Adipose tissue (tissue), 3 donors: ENCODE measurements around the gene SH3RF1. TPM values are rescaled to one million over a fixed set of nuclear protein-coding genes. Genes with fewer than 3 reads are reported as not detected.
A peak's percentile ranks its signal among the peaks of the same experiment; 100 is the strongest.

Experiments used
- H3K27ac ChIP-seq: one replicate; pipeline ENCODE4 v1.5.1; 2013; ENCODE audit warnings: low read depth, low read length
- WGBS, 3 donors: extraction: QIAGEN DNeasy Blood & Tissue Kit; methylation state at CpG; one replicate each; pipeline ENCODE4 v1.1.7; 2013; 5-methylcytosine and 5-hydroxymethylcytosine counted together
- polyA plus RNA-seq, 3 donors: library from polyadenylated mRNA; stranded (reverse); fragments of 200-250 nt; gene quantifications; one replicate each; pipeline ENCODE4 v1.2.3, GENCODE V29; 2013
- donor health status: healthy with polysubstance abuse.
- donor health status: Bipolar disorder and iron deficiency.
- donor health status: healthy.

Gene SH3RF1
- polyA plus RNA-seq, 3 donors = 3.7 to 8.1 (median 7.5) TPM

GRCh38 chr4:169074117-169074516 lies 196.6 kb downstream of the SH3RF1 start:
- no peak overlapping the region for H3K27ac ChIP-seq
- 86 to 92% (median 91%) methylated on average over 7 of the region's 7 CpGs for WGBS, 3 donors

GRCh38 chr4:169071747-169072146 lies 199.0 kb downstream of the SH3RF1 start:
- 65 to 72% (median 69%) methylated on average over 7 of the region's 7 CpGs for WGBS, 3 donors

GRCh38 chr4:169070895-169071218 lies 199.9 kb downstream of the SH3RF1 start:
- no peak overlapping the region for H3K27ac ChIP-seq
- 43 to 86% (median 75%) methylated on average over 5 of the region's 5 CpGs for WGBS, 3 donors

More at GRCh38 chr4:169071747-169072146, 199.0 kb downstream of the SH3RF1 start:
- no peak overlapping the region for H3K27ac ChIP-seq

GRCh38 chr4:169070071-169070894 lies 200.5 kb downstream of the SH3RF1 start:
- WGBS, 3 donors = 41 to 64% (median 52%) methylated on average over 16 of the region's 16 CpGs
- no peak overlapping the region for H3K27ac ChIP-seq

GRCh38 chr4:169068423-169068822 lies 202.3 kb downstream of the SH3RF1 start:
- no peak overlapping the region for H3K27ac ChIP-seq
- 62 to 89% (median 63%) methylated on average over 8 of the region's 8 CpGs for WGBS, 3 donors

- H3K27ac ChIP-seq = no peak overlapping the region
- WGBS, 3 donors = 93 to 97% (median 96%) methylated on average over 5 of the region's 5 CpGs
Measured at GRCh38 chr4:169066934-169067333, 203.8 kb downstream of the SH3RF1 start.

- 73 to 93% (median 82%) methylated on average over 2 of the region's 2 CpGs for WGBS, 3 donors
- H3K27ac ChIP-seq = no peak overlapping the region
Measured at GRCh38 chr4:169064296-169064695, 206.5 kb downstream of the SH3RF1 start.

GRCh38 chr4:169063441-169063840 lies 207.3 kb downstream of the SH3RF1 start:
- H3K27ac ChIP-seq = no peak overlapping the region
- WGBS, 3 donors = 81 to 84% (median 82%) methylated on average over 3 of the region's 3 CpGs

GRCh38 chr4:169062897-169063244 lies 207.9 kb downstream of the SH3RF1 start:
- 39 to 54% (median 50%) methylated on average over 6 of the region's 6 CpGs for WGBS, 3 donors
- H3K27ac ChIP-seq = no peak overlapping the region

GRCh38 chr4:169061386-169061785 lies 209.4 kb downstream of the SH3RF1 start:
- WGBS, 3 donors = 89 to 93% (median 92%) methylated on average over 3 of the region's 3 CpGs

GRCh38 chr4:169060391-169061091 lies 210.2 kb downstream of the SH3RF1 start:
- 44 to 73% (median 53%) methylated on average over 9 of the region's 9 CpGs for WGBS, 3 donors

More at GRCh38 chr4:169061386-169061785, 209.4 kb downstream of the SH3RF1 start:
- no peak overlapping the region for H3K27ac ChIP-seq

GRCh38 chr4:169059306-169060211 lies 211.2 kb downstream of the SH3RF1 start:
- 39 to 70% (median 48%) methylated on average over 22 of the region's 22 CpGs for WGBS, 3 donors
- H3K27ac ChIP-seq = peak overlapping the region; percentile 42

More at GRCh38 chr4:169060391-169061091, 210.2 kb downstream of the SH3RF1 start:
- H3K27ac ChIP-seq = peak overlapping the region; percentile 42

GRCh38 chr4:169058312-169058711 lies 212.4 kb downstream of the SH3RF1 start:
- H3K27ac ChIP-seq = no peak overlapping the region
- WGBS, 3 donors = 86 to 95% (median 87%) methylated on average over 7 of the region's 7 CpGs

- H3K27ac ChIP-seq = no peak overlapping the region
- 91 to 95% (median 94%) methylated on average over 6 of the region's 6 CpGs for WGBS, 3 donors
Measured at GRCh38 chr4:169054879-169055278, 215.9 kb downstream of the SH3RF1 start.

GRCh38 chr4:169052594-169052945 lies 218.2 kb downstream of the SH3RF1 start:
- H3K27ac ChIP-seq = no peak overlapping the region
- WGBS, 3 donors = 59 to 79% (median 61%) methylated on average over 6 of the region's 6 CpGs

GRCh38 chr4:169051761-169052593 lies 218.8 kb downstream of the SH3RF1 start:
- H3K27ac ChIP-seq = no peak overlapping the region
- 59 to 70% (median 70%) methylated on average over 10 of the region's 10 CpGs for WGBS, 3 donors

- H3K27ac ChIP-seq = no peak overlapping the region
- WGBS, 3 donors = 58 to 82% (median 66%) methylated on average over 9 of the region's 9 CpGs
Measured at GRCh38 chr4:169050881-169051760, 219.6 kb downstream of the SH3RF1 start.
